C4-2B (cell line): Measurements from ENCODE around the gene GNAS-AS1.

ENCODE experiments used
- CTCF ChIP-seq: fragments of 450-650 bp; conservative IDR thresholded peaks from 2 replicates; pipeline ENCODE4 v1.5.1; 2017; ENCODE audit warnings: mild to moderate bottlenecking
- ZFX ChIP-seq: fragments of 450-650 bp; IDR thresholded peaks from 2 replicates; pipeline ENCODE4 v1.6.1; 2017

- no peak for TF ChIP-seq CTCF
- TF ChIP-seq ZFX: no peak
Measured at GRCh38 chr20:58871533-58872102, 20.9 kb upstream of the GNAS-AS1 start.
